T-helper 2 cell treated with Interferon-gamma antibody and Interleukin-4, amounts not matched to agents 100 ng/mL and 5 ng/mL, for 36 hours (primary cell): ENCODE data around the gene CLK3. TPM values are rescaled to one million over a fixed set of nuclear protein-coding genes. Genes with fewer than 3 reads are reported as not detected.
"Not testable (repeated sequence)": the region's sequence is repeated elsewhere in the genome, so short reads cannot be mapped to it uniquely, and the experiment has no call there.

Experiments used
- intact Hi-C: fragments of 100-400 bp; cut with micrococcal nuclease; formaldehyde crosslinking; loops from one replicate; pipeline ENCODE4 v1.15.1; 2023
- total RNA-seq: library from RNA; stranded (reverse); gene quantifications from 2 replicates; pipeline ENCODE4 v1.2.3, GENCODE V29; 2022

The CLK3 gene
- total RNA-seq, 1 donor from 2014 or later = 104 TPM

GRCh38 chr15:74636984-74637383, 21.3 kb downstream of the CLK3 start:
- intact Hi-C loops = no loop called here

GRCh38 chr15:74641151-74641550, 25.5 kb downstream of the CLK3 start:
- intact Hi-C loops = no loop called here

GRCh38 chr15:74642348-74642733, 26.7 kb downstream of the CLK3 start:
- intact Hi-C loops = no loop called here

- intact Hi-C loops = no loop called here
These were observed 27.4 kb downstream of the CLK3 start for GRCh38 chr15:74642734-74643664.

- intact Hi-C loops = no loop called here
These were observed 28.1 kb downstream of the CLK3 start for GRCh38 chr15:74643665-74644204.

- intact Hi-C loops = no loop called here
These were observed 30.8 kb downstream of the CLK3 start for GRCh38 chr15:74646480-74646879.

- intact Hi-C loops = no loop called here
These were observed 32.6 kb downstream of the CLK3 start for GRCh38 chr15:74648051-74648842.

GRCh38 chr15:74651242-74651741, 35.7 kb downstream of the CLK3 start:
- intact Hi-C loops = no loop called here

GRCh38 chr15:74653426-74654102, 37.9 kb downstream of the CLK3 start:
- intact Hi-C loops = no loop called here

GRCh38 chr15:74655424-74655823, 39.8 kb downstream of the CLK3 start:
- intact Hi-C loops = no loop called here

GRCh38 chr15:74656935-74657535, 41.4 kb downstream of the CLK3 start:
- intact Hi-C loops = no loop called here

- intact Hi-C loops = no loop called here
These were observed 42.2 kb downstream of the CLK3 start for GRCh38 chr15:74657846-74658245.

- intact Hi-C loops = not testable (repeated sequence)
These were observed 45.6 kb downstream of the CLK3 start for GRCh38 chr15:74661280-74661679.

GRCh38 chr15:74662064-74662860, 46.6 kb downstream of the CLK3 start:
- intact Hi-C loops = no loop called here

- intact Hi-C loops = no loop called here
These were observed 47.8 kb downstream of the CLK3 start for GRCh38 chr15:74663303-74664027.

- intact Hi-C loops = no loop called here
These were observed 48.5 kb downstream of the CLK3 start for GRCh38 chr15:74664028-74664616.

- intact Hi-C loops = no loop called here
These were observed 49.0 kb downstream of the CLK3 start for GRCh38 chr15:74664670-74665069.

- intact Hi-C loops = no loop called here
These were observed 52.3 kb downstream of the CLK3 start for GRCh38 chr15:74667975-74668374.

- intact Hi-C loops = no loop called here
These were observed 54.0 kb downstream of the CLK3 start for GRCh38 chr15:74669627-74670026.
